Breast epithelium (tissue), 3 donors: Measurements from ENCODE around the gene FGF11.

Source experiments
- CTCF ChIP-seq, 3 donors: fragments of 450-650 bp; IDR thresholded peaks; one replicate each; pipeline ENCODE4 v1.5.1; 2016 to 2017; ENCODE audit warnings: antibody characterized with exemption in 3 of 3, mild to moderate bottlenecking in 3 of 3, moderate library complexity in 3 of 3
- POLR2A ChIP-seq: fragments of 450-650 bp; IDR thresholded peaks from one replicate; pipeline ENCODE4 v1.6.1; 2016; ENCODE audit warnings: antibody characterized with exemption, mild to moderate bottlenecking, moderate library complexity

GRCh38 chr17:7477392-7478275, 38.3 kb downstream of the FGF11 start:
- TF ChIP-seq POLR2A: no peak
- no peak for TF ChIP-seq CTCF (IDR thresholded peaks at IDR 0.05)
